Cardiac fibroblast (primary cell): ENCODE measurements around the gene KANSL1.

Source experiments
- DNase-seq, 2 donors: peaks; one replicate each; pipeline versions ENCODE4 v3.0.0 to v3.0.0-alpha.2; 2010; ENCODE audit warnings: low read depth in 2 of 2
- H3K4me3 ChIP-seq, 2 donors: replicated peaks in 1 of 2; 1 replicate in 1 of 2; 2 replicates in 1 of 2; pipeline ENCODE4 v1.5.1; 2011; ENCODE audit warnings: low read depth in 2 of 2, low read length in 2 of 2, mild to moderate bottlenecking in 2 of 2, moderate library complexity in 1 of 2
- TF ChIP-seq, protein P1 (sequence below): IDR thresholded peaks from one replicate; pipeline ENCODE4 v1.5.1; 2011; ENCODE audit warnings: low read depth, mild to moderate bottlenecking, low read length, inconsistent platforms

KANSL1 gene

DNA sequence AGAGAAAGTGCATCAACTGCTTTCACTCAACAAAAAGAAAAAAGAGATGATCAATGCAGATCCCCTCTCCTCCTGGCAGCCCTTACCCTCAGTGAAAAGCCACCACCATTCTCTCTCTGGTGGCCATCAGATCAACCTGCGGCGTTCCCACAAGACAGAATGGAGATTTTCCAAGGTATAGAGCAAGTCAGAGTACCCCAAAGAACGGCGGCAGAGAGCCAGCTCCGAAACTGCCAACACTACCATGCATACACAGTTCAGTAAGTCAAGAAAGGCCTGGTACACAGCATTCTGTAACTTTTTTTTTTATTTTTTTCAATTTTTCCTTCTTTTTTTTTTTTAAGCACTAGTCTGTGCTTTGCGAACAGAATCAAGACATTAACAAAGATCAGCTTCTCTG lies 163.6 kb downstream of the KANSL1 start:
- no peak overlapping the region for H3K4me3 ChIP-seq
- DNase-seq: no peak
- TF ChIP-seq, protein P1, sequence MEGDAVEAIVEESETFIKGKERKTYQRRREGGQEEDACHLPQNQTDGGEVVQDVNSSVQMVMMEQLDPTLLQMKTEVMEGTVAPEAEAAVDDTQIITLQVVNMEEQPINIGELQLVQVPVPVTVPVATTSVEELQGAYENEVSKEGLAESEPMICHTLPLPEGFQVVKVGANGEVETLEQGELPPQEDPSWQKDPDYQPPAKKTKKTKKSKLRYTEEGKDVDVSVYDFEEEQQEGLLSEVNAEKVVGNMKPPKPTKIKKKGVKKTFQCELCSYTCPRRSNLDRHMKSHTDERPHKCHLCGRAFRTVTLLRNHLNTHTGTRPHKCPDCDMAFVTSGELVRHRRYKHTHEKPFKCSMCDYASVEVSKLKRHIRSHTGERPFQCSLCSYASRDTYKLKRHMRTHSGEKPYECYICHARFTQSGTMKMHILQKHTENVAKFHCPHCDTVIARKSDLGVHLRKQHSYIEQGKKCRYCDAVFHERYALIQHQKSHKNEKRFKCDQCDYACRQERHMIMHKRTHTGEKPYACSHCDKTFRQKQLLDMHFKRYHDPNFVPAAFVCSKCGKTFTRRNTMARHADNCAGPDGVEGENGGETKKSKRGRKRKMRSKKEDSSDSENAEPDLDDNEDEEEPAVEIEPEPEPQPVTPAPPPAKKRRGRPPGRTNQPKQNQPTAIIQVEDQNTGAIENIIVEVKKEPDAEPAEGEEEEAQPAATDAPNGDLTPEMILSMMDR: no peak

DNA sequence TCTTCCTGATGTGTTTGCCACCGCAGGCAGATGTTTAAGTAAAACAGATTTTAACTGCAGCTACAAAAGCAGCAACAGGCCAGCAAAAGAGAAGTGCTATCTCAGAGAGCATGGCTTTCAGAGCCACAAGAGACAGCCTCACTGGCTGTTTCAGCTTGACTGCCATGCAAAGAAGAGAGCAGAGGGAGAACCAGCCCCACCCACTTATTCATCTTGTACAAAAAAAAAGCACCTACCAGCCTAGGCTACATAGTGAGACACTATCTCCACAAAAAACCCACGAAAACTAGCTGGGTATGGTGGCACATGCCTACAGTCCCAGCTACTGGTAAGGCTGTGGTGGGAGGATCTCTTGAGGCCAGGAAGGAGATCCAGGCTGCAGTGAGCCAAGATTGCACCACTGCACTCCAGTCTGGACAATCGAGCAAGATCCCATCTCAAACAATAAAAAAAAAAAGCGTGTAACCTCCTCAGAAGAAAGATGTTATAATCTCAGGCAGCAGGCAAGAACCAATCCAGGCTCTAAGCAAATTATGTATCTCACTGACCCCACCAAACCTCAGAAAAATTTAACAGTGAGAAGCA lies 164.2 kb downstream of the KANSL1 start:
- H3K4me3 ChIP-seq: no peak overlapping the region
- DNase-seq: no peak
- TF ChIP-seq, protein P1: no peak

DNA sequence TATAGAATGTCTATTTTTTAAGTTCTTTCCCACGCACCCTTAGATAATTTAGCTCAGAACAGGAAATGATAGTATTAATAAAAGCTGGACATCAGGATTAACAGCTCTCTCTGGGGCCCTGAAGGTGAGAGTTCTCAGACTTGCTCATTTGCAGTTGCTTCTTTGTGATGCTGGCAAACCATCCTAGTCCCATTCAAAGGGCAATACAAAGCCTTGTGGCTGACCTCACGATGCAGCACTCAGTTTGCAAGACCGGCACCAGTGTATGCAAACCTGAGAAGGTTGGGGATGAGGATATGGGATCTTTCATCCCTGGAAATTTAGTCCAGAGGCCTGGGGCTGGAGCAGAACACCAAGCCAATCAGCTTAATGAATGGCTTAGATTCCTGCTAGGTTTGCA lies 164.9 kb downstream of the KANSL1 start:
- DNase-seq: no peak
- TF ChIP-seq, protein P1: no peak
- no peak overlapping the region for H3K4me3 ChIP-seq

DNA sequence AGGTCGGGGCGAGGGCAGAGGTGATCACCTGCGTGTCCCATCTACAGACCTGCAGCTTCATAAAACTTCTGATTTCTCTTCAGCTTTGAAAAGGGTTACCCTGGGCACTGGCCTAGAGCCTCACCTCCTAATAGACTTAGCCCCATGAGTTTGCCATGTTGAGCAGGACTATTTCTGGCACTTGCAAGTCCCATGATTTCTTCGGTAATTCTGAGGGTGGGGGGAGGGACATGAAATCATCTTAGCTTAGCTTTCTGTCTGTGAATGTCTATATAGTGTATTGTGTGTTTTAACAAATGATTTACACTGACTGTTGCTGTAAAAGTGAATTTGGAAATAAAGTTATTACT lies 165.3 kb downstream of the KANSL1 start:
- no peak overlapping the region for H3K4me3 ChIP-seq
- DNase-seq: no peak
- TF ChIP-seq, protein P1: no peak

DNA sequence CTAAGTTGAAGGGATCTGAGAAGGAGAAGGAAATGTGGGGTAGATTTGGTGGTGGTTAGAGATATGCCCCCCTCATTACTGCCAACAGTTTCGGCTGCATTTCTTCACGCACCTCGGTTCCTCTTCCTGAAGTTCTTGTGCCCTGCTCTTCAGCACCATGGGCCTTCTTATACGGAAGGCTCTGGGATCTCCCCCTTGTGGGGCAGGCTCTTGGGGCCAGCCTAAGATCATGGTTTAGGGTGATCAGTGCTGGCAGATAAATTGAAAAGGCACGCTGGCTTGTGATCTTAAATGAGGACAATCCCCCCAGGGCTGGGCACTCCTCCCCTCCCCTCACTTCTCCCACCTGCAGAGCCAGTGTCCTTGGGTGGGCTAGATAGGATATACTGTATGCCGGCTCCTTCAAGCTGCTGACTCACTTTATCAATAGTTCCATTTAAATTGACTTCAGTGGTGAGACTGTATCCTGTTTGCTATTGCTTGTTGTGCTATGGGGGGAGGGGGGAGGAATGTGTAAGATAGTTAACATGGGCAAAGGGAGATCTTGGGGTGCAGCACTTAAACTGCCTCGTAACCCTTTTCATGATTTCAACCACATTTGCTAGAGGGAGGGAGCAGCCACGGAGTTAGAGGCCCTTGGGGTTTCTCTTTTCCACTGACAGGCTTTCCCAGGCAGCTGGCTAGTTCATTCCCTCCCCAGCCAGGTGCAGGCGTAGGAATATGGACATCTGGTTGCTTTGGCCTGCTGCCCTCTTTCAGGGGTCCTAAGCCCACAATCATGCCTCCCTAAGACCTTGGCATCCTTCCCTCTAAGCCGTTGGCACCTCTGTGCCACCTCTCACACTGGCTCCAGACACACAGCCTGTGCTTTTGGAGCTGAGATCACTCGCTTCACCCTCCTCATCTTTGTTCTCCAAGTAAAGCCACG lies 165.9 kb downstream of the KANSL1 start:
- TF ChIP-seq, protein P1: no peak
- no peak overlapping the region for H3K4me3 ChIP-seq
- no peak for DNase-seq

DNA sequence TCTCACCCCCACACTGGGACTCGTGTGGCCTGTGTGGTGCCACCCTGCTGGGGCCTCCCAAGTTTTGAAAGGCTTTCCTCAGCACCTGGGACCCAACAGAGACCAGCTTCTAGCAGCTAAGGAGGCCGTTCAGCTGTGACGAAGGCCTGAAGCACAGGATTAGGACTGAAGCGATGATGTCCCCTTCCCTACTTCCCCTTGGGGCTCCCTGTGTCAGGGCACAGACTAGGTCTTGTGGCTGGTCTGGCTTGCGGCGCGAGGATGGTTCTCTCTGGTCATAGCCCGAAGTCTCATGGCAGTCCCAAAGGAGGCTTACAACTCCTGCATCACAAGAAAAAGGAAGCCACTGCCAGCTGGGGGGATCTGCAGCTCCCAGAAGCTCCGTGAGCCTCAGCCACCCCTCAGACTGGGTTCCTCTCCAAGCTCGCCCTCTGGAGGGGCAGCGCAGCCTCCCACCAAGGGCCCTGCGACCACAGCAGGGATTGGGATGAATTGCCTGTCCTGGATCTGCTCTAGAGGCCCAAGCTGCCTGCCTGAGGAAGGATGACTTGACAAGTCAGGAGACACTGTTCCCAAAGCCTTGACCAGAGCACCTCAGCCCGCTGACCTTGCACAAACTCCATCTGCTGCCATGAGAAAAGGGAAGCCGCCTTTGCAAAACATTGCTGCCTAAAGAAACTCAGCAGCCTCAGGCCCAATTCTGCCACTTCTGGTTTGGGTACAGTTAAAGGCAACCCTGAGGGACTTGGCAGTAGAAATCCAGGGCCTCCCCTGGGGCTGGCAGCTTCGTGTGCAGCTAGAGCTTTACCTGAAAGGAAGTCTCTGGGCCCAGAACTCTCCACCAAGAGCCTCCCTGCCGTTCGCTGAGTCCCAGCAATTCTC lies 166.8 kb downstream of the KANSL1 start:
- TF ChIP-seq, protein P1: no peak
- no peak for DNase-seq
- H3K4me3 ChIP-seq: no peak overlapping the region
